IMR-90 (cell line): ENCODE results near the gene MPC1. TPM values are rescaled to one million over a fixed set of nuclear protein-coding genes. Genes with fewer than 3 reads are reported as not detected.

ENCODE experiments used
- ATAC-seq: fragments of 200-7000 bp; cut with Tn5 transposase; 2 replicates; pipeline ENCODE4 v1.9.1; 2020; ENCODE audit warnings: low read depth, mild to moderate bottlenecking, moderate library complexity
- BruUV-seq: library from RNA; stranded (reverse); fragments of 400-500 nt; replicated peaks from 2 replicates; lab custom pipeline; 2021; lab: Mats Ljungman, UMichigan
- CTCF ChIA-PET: fragments of 300-600 bp; formaldehyde crosslinking; extraction: SDS; loops from one replicate; lab custom pipeline; 2021; ENCODE audit warnings: antibody characterized with exemption; lab: Yijun Ruan, JAX
- POLR2A ChIA-PET: fragments of 300-600 bp; sonication (Branson Sonifier 250); formaldehyde crosslinking; loops from one replicate; lab custom pipeline; 2022; ENCODE audit warnings: antibody characterized with exemption; ENCODE audit not compliant: unreplicated experiment; lab: Charles Lee
- DNase-seq: peaks from one replicate; pipeline ENCODE4 v3.0.0; 2013
- H2AFZ ChIP-seq: replicated peaks from 2 replicates; pipeline ENCODE3; 2013; ENCODE audit warnings: low read length, mild to moderate bottlenecking; ENCODE audit not compliant: poor library complexity
- H2AK5ac ChIP-seq: 2 replicates; pipeline ENCODE4 v1.6.1; 2013; ENCODE audit warnings: low read depth, low read length, inconsistent platforms
- H2AK9ac ChIP-seq: replicated peaks from 2 replicates; pipeline ENCODE3; 2013; ENCODE audit warnings: mild to moderate bottlenecking, low read depth, low read length, moderate library complexity; ENCODE audit not compliant: poor library complexity
- H2BK120ac ChIP-seq: 2 replicates; pipeline ENCODE4 v1.6.1; 2013; ENCODE audit warnings: low read depth, low read length, inconsistent platforms
- H2BK15ac ChIP-seq: 3 replicates; pipeline ENCODE4 v1.6.1; 2013; ENCODE audit warnings: low read depth, low read length, inconsistent platforms
- H2BK20ac ChIP-seq: 2 replicates; pipeline ENCODE4 v1.6.1; 2013; ENCODE audit warnings: low read depth, mild to moderate bottlenecking, inconsistent platforms, low read length, moderate library complexity
- H2BK5ac ChIP-seq: 2 replicates; pipeline ENCODE4 v1.6.1; 2013; ENCODE audit warnings: mild to moderate bottlenecking, low read depth, low read length, inconsistent platforms; ENCODE audit not compliant: poor library complexity, severe bottlenecking
- H3K14ac ChIP-seq: replicated peaks from 2 replicates; pipeline ENCODE4 v1.6.1; 2013; ENCODE audit warnings: low read depth, low read length, inconsistent platforms
- H3K18ac ChIP-seq: 2 replicates; pipeline ENCODE4 v1.6.1; 2013; ENCODE audit warnings: low read depth, low read length, control low read depth
- H3K23ac ChIP-seq: 2 replicates; pipeline ENCODE4 v1.6.1; 2013; ENCODE audit warnings: low read depth, low read length, inconsistent platforms
- H3K27ac ChIP-seq: 2 replicates; pipeline ENCODE4 v1.5.1; 2013; ENCODE audit warnings: mild to moderate bottlenecking, control low read depth, low read length; ENCODE audit not compliant: insufficient read depth
- H3K27me3 ChIP-seq: 2 replicates; pipeline ENCODE4 v1.6.1; 2013; ENCODE audit warnings: low read length; ENCODE audit not compliant: control insufficient read depth, insufficient read depth
- H3K36me3 ChIP-seq: 2 replicates; pipeline ENCODE4 v1.6.1; 2013; ENCODE audit warnings: low read length, mixed read lengths; ENCODE audit not compliant: control insufficient read depth, insufficient read depth
- H3K4ac ChIP-seq: 2 replicates; pipeline ENCODE4 v1.6.1; 2013; ENCODE audit warnings: low read depth, low read length, inconsistent platforms
- H3K4me1 ChIP-seq: 2 replicates; pipeline ENCODE4 v1.6.1; 2013; ENCODE audit warnings: low read length, mixed read lengths; ENCODE audit not compliant: control insufficient read depth, insufficient read depth
- H3K4me2 ChIP-seq: 2 replicates; pipeline ENCODE4 v1.6.1; 2013; ENCODE audit warnings: low read depth, mild to moderate bottlenecking, control low read depth, low read length, moderate library complexity
- H3K4me3 ChIP-seq: 2 replicates; pipeline ENCODE4 v1.5.1; 2013; ENCODE audit warnings: low read depth, mild to moderate bottlenecking, control low read depth, low read length, moderate library complexity; ENCODE audit not compliant: insufficient read depth
- H3K56ac ChIP-seq: 2 replicates; pipeline ENCODE4 v1.6.1; 2013; ENCODE audit warnings: low read length, inconsistent platforms; ENCODE audit not compliant: insufficient read depth; ENCODE audit errors: extremely low read depth
- H3K79me1 ChIP-seq, 2 experiments: 2 replicates each; pipeline ENCODE4 v1.6.1; 2013; ENCODE audit warnings: low read length in 2 of 2, inconsistent platforms in 1 of 2, low read depth in 1 of 2
- H3K9ac ChIP-seq: 2 replicates; pipeline ENCODE4 v1.6.1; 2013; ENCODE audit warnings: low read depth, low read length, control low read depth
- H3K9me1 ChIP-seq: 2 replicates; pipeline ENCODE4 v1.6.1; 2013; ENCODE audit warnings: low read length, inconsistent platforms; ENCODE audit not compliant: insufficient read depth
- H3K9me3 ChIP-seq: 2 replicates; pipeline ENCODE4 v1.6.1; 2013; ENCODE audit warnings: low read length; ENCODE audit not compliant: control insufficient read depth, insufficient read depth
- H4K20me1 ChIP-seq: 2 replicates; pipeline ENCODE4 v1.6.1; 2013; ENCODE audit warnings: low read length, inconsistent platforms; ENCODE audit not compliant: insufficient read depth
- H4K5ac ChIP-seq: 2 replicates; pipeline ENCODE4 v1.6.1; 2013; ENCODE audit warnings: mild to moderate bottlenecking, low read depth, low read length, control low read depth
- H4K8ac ChIP-seq, 2 experiments: 2 replicates each; pipeline ENCODE4 v1.6.1; 2013; ENCODE audit warnings: low read depth in 2 of 2, low read length in 2 of 2, control low read depth in 1 of 2, inconsistent platforms in 1 of 2
- H4K91ac ChIP-seq: 2 replicates; pipeline ENCODE4 v1.6.1; 2013; ENCODE audit warnings: low read depth, low read length, inconsistent platforms; ENCODE audit not compliant: insufficient read depth
- BHLHE40 ChIP-seq: fragments of 150-350 bp; IDR thresholded peaks from 2 replicates; pipeline ENCODE4 v1.6.1; 2016; ENCODE audit warnings: mild to moderate bottlenecking, low read depth, low read length
- CEBPB ChIP-seq: IDR thresholded peaks from 2 replicates; pipeline ENCODE4 v1.6.1; 2012; ENCODE audit warnings: low read depth, low read length, improper control_type of control experiment
- CHD1 ChIP-seq: IDR thresholded peaks from 2 replicates; pipeline ENCODE4 v1.6.1; 2012; ENCODE audit warnings: low read depth, low read length, improper control_type of control experiment
- FOS ChIP-seq: fragments of 150-350 bp; IDR thresholded peaks from 2 replicates; pipeline ENCODE4 v1.6.1; 2016; ENCODE audit warnings: low read depth, low read length
- MAZ ChIP-seq: IDR thresholded peaks from 2 replicates; pipeline ENCODE4 v1.6.1; 2012; ENCODE audit warnings: low read depth, mild to moderate bottlenecking, low read length, improper control_type of control experiment, moderate library complexity, borderline replicate concordance
- RCOR1 ChIP-seq: IDR thresholded peaks from 2 replicates; pipeline ENCODE4 v1.6.1; 2012; ENCODE audit warnings: mild to moderate bottlenecking, low read length, improper control_type of control experiment; ENCODE audit not compliant: insufficient replicate concordance
- USF2 ChIP-seq: fragments of 150-350 bp; IDR thresholded peaks from 2 replicates; pipeline ENCODE4 v1.6.1; 2017; ENCODE audit warnings: mild to moderate bottlenecking, antibody characterized with exemption, low read length, low read depth
- WGBS, 2 experiments: methylation state at CpG; one replicate each; pipeline versions ENCODE4 v1.1.5 to v1.1.7; 2013; ENCODE audit warnings: missing lambda C conversion rate in 2 of 2; ENCODE audit not compliant: insufficient read length in 1 of 2; ENCODE audit errors: extremely low coverage in 2 of 2; 5-methylcytosine and 5-hydroxymethylcytosine counted together
- dilution Hi-C: fragments of 300-500 bp; cut with HindIII; formaldehyde crosslinking; loops from one replicate; pipeline ENCODE4 v1.14.3; 2018; ENCODE audit warnings: low sequenced_read_pairs; ENCODE audit not compliant: unreplicated experiment
- in situ Hi-C: fragments of 300-500 bp; cut with MboI; formaldehyde crosslinking; loops from 3 replicates; pipeline ENCODE4 v1.14.3; 2019; ENCODE audit warnings: low sequenced_read_pairs, inconsistent platforms, mixed read lengths
- intact Hi-C: fragments of 100-400 bp; cut with micrococcal nuclease; formaldehyde crosslinking; loops from 2 replicates; pipeline ENCODE4 v1.10.0; 2022
- polyA plus RNA-seq, 3 experiments: library from polyadenylated mRNA; depleted of rRNA; stranded (reverse); fragments of >200 nt; gene quantifications; 2 replicates each; pipeline ENCODE4 v1.2.3, GENCODE V29; 2012; ENCODE audit warnings: low replicate concordance in 1 of 3
- total RNA-seq: library from RNA; depleted of rRNA; stranded (reverse); fragments of >200 nt; gene quantifications from 2 replicates; pipeline ENCODE4 v1.2.3, GENCODE V29; 2012
- TF ChIP-seq, protein P1 (sequence below): fragments of 150-350 bp; IDR thresholded peaks from 2 replicates; pipeline ENCODE4 v1.6.1; 2016; ENCODE audit warnings: low read depth, mild to moderate bottlenecking, low read length, moderate library complexity, borderline replicate concordance

The MPC1 gene
- total and polyA plus RNA-seq, 2 of the 4 experiments (the other 2 are of a cell fraction), result 10.9 to 12.0 TPM

GRCh38 chr6:166386111-166386510, 3.4 kb upstream of the MPC1 start:
- no peak overlapping the region for H3K23ac ChIP-seq
- no peak overlapping the region for H3K27ac ChIP-seq
- H2BK15ac ChIP-seq, result no peak overlapping the region
- no peaks in the 10 kb centered on the region for H4K20me1 ChIP-seq
- dilution Hi-C loops (no loop called here), in situ Hi-C loops (no loop called here), intact Hi-C loops (no loop called here)
- no peak overlapping the region for H3K4me2 ChIP-seq
- no peak for ATAC-seq
- H3K9me1 ChIP-seq, result no peaks in the 10 kb centered on the region
- H3K36me3 ChIP-seq, result no peaks in the 10 kb centered on the region
- H2BK20ac ChIP-seq, result no peak overlapping the region
- BruUV-seq, result no TSS peak
- no peak overlapping the region for H3K4ac ChIP-seq
- H3K9me3 ChIP-seq, result no peaks in the 10 kb centered on the region
- H2BK120ac ChIP-seq, result no peak overlapping the region
- no peak overlapping the region for H2BK5ac ChIP-seq
- DNase-seq, result no peak
- WGBS, 2 experiments, result 95% methylated on average over 6 of the region's 9 CpGs; no CpG with 5 or more reads in 1 of the 2 experiments
- H2AK9ac ChIP-seq, result no peak overlapping the region
- no peak overlapping the region for H2AK5ac ChIP-seq
- TF ChIP-seq CHD1, result no peak
- TF ChIP-seq CEBPB, result no peak
- TF ChIP-seq BHLHE40, result no peak
- TF ChIP-seq, protein P1, sequence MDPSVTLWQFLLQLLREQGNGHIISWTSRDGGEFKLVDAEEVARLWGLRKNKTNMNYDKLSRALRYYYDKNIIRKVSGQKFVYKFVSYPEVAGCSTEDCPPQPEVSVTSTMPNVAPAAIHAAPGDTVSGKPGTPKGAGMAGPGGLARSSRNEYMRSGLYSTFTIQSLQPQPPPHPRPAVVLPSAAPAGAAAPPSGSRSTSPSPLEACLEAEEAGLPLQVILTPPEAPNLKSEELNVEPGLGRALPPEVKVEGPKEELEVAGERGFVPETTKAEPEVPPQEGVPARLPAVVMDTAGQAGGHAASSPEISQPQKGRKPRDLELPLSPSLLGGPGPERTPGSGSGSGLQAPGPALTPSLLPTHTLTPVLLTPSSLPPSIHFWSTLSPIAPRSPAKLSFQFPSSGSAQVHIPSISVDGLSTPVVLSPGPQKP, result no peak
- TF ChIP-seq MAZ, result no peak
- TF ChIP-seq RCOR1, result no peak
- no peak for TF ChIP-seq USF2
- no peak for TF ChIP-seq FOS
- no peak overlapping the region for H3K4me3 ChIP-seq
- H3K27me3 ChIP-seq, result peaks cover 8% of the 10 kb centered on the region
- no peak overlapping the region for H3K9ac ChIP-seq
- no peak overlapping the region for H2AFZ ChIP-seq
- no peak overlapping the region for H4K91ac ChIP-seq
- H3K14ac ChIP-seq, result no peak overlapping the region
- no peak overlapping the region for H3K56ac ChIP-seq
- no peak overlapping the region for H4K8ac ChIP-seq
- H3K18ac ChIP-seq, result no peak overlapping the region
- CTCF ChIA-PET, result no interaction called here
- H3K79me1 ChIP-seq, result peaks cover 0 to 5% of the 10 kb centered on the region in 2 experiments; a peak in 2 of 4 replicates
- POLR2A ChIA-PET, result no interaction called here
- no peak overlapping the region for H4K5ac ChIP-seq
- no peaks in the 10 kb centered on the region for H3K4me1 ChIP-seq
